ENCODE results near the gene CCDC178.

GRCh38 chr18:33459612-33460011 is 19.1 kb upstream of the CCDC178 start:
- TF ChIP-seq CTCF (IDR thresholded peaks at IDR 0.05): no peak
- TF ChIP-seq POLR2A (IDR thresholded peaks at IDR 0.05; ENCODE audit: low read length): no peak
- TF ChIP-seq RCOR1 (IDR thresholded peaks at IDR 0.05; ENCODE audit: low read depth, low read length): no peak
- TF ChIP-seq, protein P1, sequence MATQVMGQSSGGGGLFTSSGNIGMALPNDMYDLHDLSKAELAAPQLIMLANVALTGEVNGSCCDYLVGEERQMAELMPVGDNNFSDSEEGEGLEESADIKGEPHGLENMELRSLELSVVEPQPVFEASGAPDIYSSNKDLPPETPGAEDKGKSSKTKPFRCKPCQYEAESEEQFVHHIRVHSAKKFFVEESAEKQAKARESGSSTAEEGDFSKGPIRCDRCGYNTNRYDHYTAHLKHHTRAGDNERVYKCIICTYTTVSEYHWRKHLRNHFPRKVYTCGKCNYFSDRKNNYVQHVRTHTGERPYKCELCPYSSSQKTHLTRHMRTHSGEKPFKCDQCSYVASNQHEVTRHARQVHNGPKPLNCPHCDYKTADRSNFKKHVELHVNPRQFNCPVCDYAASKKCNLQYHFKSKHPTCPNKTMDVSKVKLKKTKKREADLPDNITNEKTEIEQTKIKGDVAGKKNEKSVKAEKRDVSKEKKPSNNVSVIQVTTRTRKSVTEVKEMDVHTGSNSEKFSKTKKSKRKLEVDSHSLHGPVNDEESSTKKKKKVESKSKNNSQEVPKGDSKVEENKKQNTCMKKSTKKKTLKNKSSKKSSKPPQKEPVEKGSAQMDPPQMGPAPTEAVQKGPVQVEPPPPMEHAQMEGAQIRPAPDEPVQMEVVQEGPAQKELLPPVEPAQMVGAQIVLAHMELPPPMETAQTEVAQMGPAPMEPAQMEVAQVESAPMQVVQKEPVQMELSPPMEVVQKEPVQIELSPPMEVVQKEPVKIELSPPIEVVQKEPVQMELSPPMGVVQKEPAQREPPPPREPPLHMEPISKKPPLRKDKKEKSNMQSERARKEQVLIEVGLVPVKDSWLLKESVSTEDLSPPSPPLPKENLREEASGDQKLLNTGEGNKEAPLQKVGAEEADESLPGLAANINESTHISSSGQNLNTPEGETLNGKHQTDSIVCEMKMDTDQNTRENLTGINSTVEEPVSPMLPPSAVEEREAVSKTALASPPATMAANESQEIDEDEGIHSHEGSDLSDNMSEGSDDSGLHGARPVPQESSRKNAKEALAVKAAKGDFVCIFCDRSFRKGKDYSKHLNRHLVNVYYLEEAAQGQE (IDR thresholded peaks at IDR 0.05): no peak
- TF ChIP-seq FOSL2 (IDR thresholded peaks at IDR 0.05): no peak
- TF ChIP-seq FOSL2 (CRISPR knock-in tag; IDR thresholded peaks at IDR 0.05): no peak
- no peak for TF ChIP-seq CHD2 (IDR thresholded peaks at IDR 0.05; ENCODE audit: low read length, partially characterized antibody)
- TF ChIP-seq MAZ (IDR thresholded peaks at IDR 0.05; ENCODE audit: borderline replicate concordance, low read depth, low read length): no peak
- no peak for TF ChIP-seq RFX5 (IDR thresholded peaks at IDR 0.05)
- TF ChIP-seq JUNB (IDR thresholded peaks at IDR 0.05): no peak
